Parathyroid adenoma (tissue), 2 donors: Measurements from ENCODE around the gene TUSC2.
A peak's percentile ranks its signal among the peaks of the same experiment; 100 is the strongest.

Source experiments
- H2AFZ ChIP-seq: fragments of 300-600 bp; sonication (generic); one replicate; pipeline ENCODE4 v1.7.0; 2017; ENCODE audit warnings: antibody characterized with exemption, mild to moderate bottlenecking
- H3K27ac ChIP-seq: fragments of 300-600 bp; sonication (generic); one replicate; pipeline ENCODE4 v1.7.0; 2017
- H3K27me3 ChIP-seq: fragments of 300-600 bp; sonication (generic); one replicate; pipeline ENCODE4 v1.7.0; 2017; ENCODE audit warnings: low read length; ENCODE audit not compliant: control insufficient read depth, insufficient read depth
- H3K36me3 ChIP-seq: fragments of 300-600 bp; sonication (generic); one replicate; pipeline ENCODE4 v1.7.0; 2017; ENCODE audit warnings: low read length; ENCODE audit not compliant: control insufficient read depth, insufficient read depth
- H3K4me1 ChIP-seq: fragments of 300-600 bp; sonication (generic); one replicate; pipeline ENCODE4 v1.7.0; 2017; ENCODE audit warnings: control low read depth
- H3K4me2 ChIP-seq: fragments of 300-600 bp; sonication (generic); one replicate; pipeline ENCODE4 v1.7.0; 2017; ENCODE audit warnings: low read length
- H3K4me3 ChIP-seq: fragments of 300-600 bp; sonication (generic); one replicate; pipeline ENCODE4 v1.7.0; 2017; ENCODE audit warnings: low read depth, low read length
- H3K79me2 ChIP-seq: fragments of 300-600 bp; sonication (generic); one replicate; pipeline ENCODE4 v1.7.0; 2017; ENCODE audit warnings: control low read depth
- H3K9ac ChIP-seq: fragments of 300-600 bp; sonication (generic); one replicate; pipeline ENCODE4 v1.7.0; 2017; ENCODE audit warnings: mild to moderate bottlenecking
- H3K9me3 ChIP-seq: fragments of 300-600 bp; sonication (generic); one replicate; pipeline ENCODE4 v1.7.0; 2017; ENCODE audit warnings: low read length; ENCODE audit not compliant: control insufficient read depth
- CTCF ChIP-seq: fragments of 300-600 bp; sonication (generic); IDR thresholded peaks from one replicate; pipeline ENCODE4 v1.7.0; 2017; ENCODE audit warnings: antibody characterized with exemption, mild to moderate bottlenecking
- donor health status: primary hyperparathyroidism.

The TUSC2 gene

DNA sequence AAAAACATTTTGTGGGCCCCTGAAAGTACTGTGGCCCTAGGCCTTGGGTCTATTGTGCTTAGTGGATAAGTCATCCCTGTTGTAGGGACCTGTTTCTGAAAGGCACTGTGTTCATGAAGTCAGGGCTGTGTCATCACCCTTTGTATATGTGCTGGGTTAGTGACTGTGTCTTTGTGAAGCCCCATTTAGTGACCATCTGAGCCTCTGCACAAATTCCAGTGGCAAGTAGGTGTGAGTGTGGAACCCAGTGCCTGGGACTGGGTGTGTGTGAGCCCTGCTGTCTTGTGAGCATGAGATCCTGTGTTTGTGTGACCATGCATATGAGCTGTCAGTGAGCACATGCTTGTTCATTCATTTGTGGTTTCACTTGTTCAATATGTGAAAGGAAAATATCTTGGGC, 23.4 kb downstream of the TUSC2 start:
- H3K4me2 ChIP-seq, result no peak overlapping the region
- no peak overlapping the region for H3K9ac ChIP-seq
- no peaks in the 10 kb centered on the region for H3K36me3 ChIP-seq
- no peaks in the 10 kb centered on the region for H3K27me3 ChIP-seq
- H3K9me3 ChIP-seq, result no peaks in the 10 kb centered on the region
- H3K4me3 ChIP-seq, result no peak overlapping the region
- TF ChIP-seq CTCF, result no peak
- H3K79me2 ChIP-seq, result peaks cover 2% of the 10 kb centered on the region
- H3K27ac ChIP-seq, result no peak overlapping the region
- H3K4me1 ChIP-seq, result peaks cover 8% of the 10 kb centered on the region
- H2AFZ ChIP-seq, result no peak overlapping the region

DNA sequence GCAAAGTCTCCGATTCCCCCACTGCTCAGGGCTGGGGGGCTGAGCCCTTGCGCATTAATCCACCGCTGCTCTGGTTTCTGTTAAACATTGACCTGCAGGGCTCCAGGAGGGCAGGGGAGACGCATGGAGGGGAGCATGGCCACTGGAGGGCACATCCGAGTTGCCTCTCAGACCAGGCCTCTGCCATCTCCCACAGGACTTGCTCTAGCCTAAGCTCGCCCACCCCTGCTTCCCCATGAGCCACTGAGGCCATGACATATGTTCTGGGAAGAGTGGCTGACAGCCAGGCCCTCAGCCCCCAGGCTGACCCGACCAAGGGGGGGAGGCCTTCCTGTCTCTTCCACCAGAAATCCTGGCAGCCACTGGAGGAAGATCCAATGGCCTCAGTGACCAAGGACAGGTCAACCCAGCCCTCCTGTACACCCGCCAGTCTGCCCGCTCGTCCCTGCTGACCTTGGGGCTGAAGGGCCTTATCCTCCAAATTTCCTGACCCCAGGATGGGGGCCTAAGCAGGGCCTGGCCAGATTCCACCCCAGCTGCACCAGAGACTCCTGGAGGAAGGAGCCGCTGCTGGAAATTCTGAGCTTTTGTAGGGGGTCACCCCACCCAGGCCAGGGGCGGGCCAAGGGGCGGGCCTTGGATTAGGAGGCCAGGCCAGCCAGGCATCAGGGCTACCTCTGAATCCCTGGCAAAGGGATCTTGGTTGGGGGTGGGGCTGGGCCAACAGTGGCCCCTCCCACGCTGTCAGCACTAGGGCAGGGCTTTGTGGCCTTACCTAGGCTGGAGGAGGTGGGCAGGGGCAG, 24.8 kb downstream of the TUSC2 start, which contains the start of gene HYAL1:
Gene HYAL1 (minus strand): TSS at position 562 of the 803 bp plus-strand sequence. CDS start 618 bp downstream, outside the sequence.
- no peaks in the 10 kb centered on the region for H3K9me3 ChIP-seq
- H3K27me3 ChIP-seq, result no peaks in the 10 kb centered on the region
- no peaks in the 10 kb centered on the region for H3K36me3 ChIP-seq
- no peak within 1 kb of the TSS for H3K9ac ChIP-seq
- peaks cover 2% of the 10 kb centered on the region for H3K79me2 ChIP-seq
- H3K4me1 ChIP-seq, result peaks cover 15% of the 10 kb centered on the region
- H3K4me3 ChIP-seq, result peak within 1 kb of the TSS; percentile 67
- no peak within 1 kb of the TSS for H2AFZ ChIP-seq
- no peak for TF ChIP-seq CTCF
- H3K4me2 ChIP-seq, result peak within 1 kb of the TSS; percentile 89
- peak within 1 kb of the TSS; percentile 42 for H3K27ac ChIP-seq

GRCh38 chr3:50302095-50303012, 25.7 kb downstream of the TUSC2 start:
- Histone ChIP-seq H3K27me3 (no peaks in the 10 kb centered on the region), H3K4me2 (peak overlapping the region; percentile 89), H3K79me2 (peaks cover 2% of the 10 kb centered on the region), H3K36me3 (no peaks in the 10 kb centered on the region), H3K27ac (peak overlapping the region; percentile 30), H3K4me1 (peaks cover 17% of the 10 kb centered on the region), H2AFZ (no peak overlapping the region), H3K4me3 (peak overlapping the region; percentile 67), H3K9me3 (no peaks in the 10 kb centered on the region), H3K9ac (no peak overlapping the region)
- TF ChIP-seq CTCF, result no peak

DNA sequence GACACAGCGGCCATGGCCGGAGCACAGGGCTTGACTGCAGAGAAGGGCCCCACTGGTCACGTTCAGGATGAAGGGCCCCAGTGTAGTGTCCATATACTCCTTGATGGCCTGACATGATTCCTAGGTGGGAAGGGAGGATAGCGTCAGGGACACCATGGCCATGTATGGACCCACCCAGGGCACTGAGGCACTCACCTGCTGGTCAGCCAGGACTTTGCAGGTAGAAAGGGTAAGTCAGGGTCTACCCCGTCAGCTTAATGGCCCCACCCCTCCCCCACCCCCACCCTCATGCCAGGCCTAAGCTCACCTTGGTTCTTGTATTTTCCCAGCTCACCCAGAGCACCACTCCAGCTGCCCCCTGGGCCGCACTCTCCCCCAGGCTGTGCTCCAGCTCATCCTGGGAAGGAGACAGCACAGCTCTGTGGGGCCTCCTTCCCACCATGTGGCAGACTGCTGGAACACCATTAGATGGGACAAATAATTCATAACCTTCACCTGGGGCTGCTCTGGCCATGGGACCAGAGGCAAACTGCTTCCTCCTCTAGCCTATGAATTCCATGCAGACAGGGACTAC, 27.3 kb downstream of the TUSC2 start:
- no peak overlapping the region for H3K9ac ChIP-seq
- no peaks in the 10 kb centered on the region for H3K9me3 ChIP-seq
- no peak overlapping the region for H3K4me2 ChIP-seq
- H2AFZ ChIP-seq, result no peak overlapping the region
- peaks cover 2% of the 10 kb centered on the region for H3K79me2 ChIP-seq
- H3K36me3 ChIP-seq, result no peaks in the 10 kb centered on the region
- H3K27me3 ChIP-seq, result no peaks in the 10 kb centered on the region
- H3K4me1 ChIP-seq, result peaks cover 17% of the 10 kb centered on the region
- peak overlapping the region; percentile 82 for H3K27ac ChIP-seq
- no peak for TF ChIP-seq CTCF
- H3K4me3 ChIP-seq, result no peak overlapping the region
